Neural cell (in vitro differentiated cells): ENCODE data around the gene LRRC27. TPM values are rescaled to one million over a fixed set of nuclear protein-coding genes. Genes with fewer than 3 reads are reported as not detected.

Source experiments
- H2AFZ ChIP-seq: fragments of 200-600, 300-800 bp; sonication (generic), shearing (Covaris generic); 2 replicates; pipeline ENCODE4 v1.6.0; 2014; ENCODE audit warnings: low read depth, mild to moderate bottlenecking, antibody characterized with exemption, low read length, moderate library complexity
- H3F3A ChIP-seq: fragments of 200-600 bp; shearing (Covaris generic); 2 replicates; pipeline ENCODE4 v1.6.1; 2016; ENCODE audit warnings: mild to moderate bottlenecking, moderate library complexity, mixed read lengths, antibody characterized with exemption, low read length; ENCODE audit not compliant: insufficient read depth, poor library complexity, severe bottlenecking
- H3K27ac ChIP-seq: fragments of 200-600, 300-800 bp; sonication (generic), shearing (Covaris generic); 2 replicates; pipeline ENCODE4 v1.5.1; 2014; ENCODE audit warnings: mild to moderate bottlenecking, low read length, moderate library complexity
- H3K27me3 ChIP-seq: fragments of 300-800, 200-600 bp; sonication (generic), shearing (Covaris generic); 2 replicates; pipeline ENCODE4 v1.6.0; 2014; ENCODE audit warnings: mild to moderate bottlenecking, low read depth, low read length, moderate library complexity; ENCODE audit not compliant: insufficient read depth
- H3K36me3 ChIP-seq: fragments of 300-800, 200-600 bp; sonication (generic), shearing (Covaris generic); 2 replicates; pipeline ENCODE4 v1.5.1; 2014; ENCODE audit warnings: mild to moderate bottlenecking, antibody characterized with exemption, low read length, moderate library complexity; ENCODE audit not compliant: insufficient read depth
- H3K4me2 ChIP-seq: fragments of 300-800, 200-600 bp; sonication (generic), shearing (Covaris generic); 2 replicates; pipeline ENCODE4 v1.6.0; 2014; ENCODE audit warnings: mild to moderate bottlenecking, low read length
- H3K4me3 ChIP-seq: fragments of 300-800, 200-600 bp; sonication (generic), shearing (Covaris generic); 2 replicates; pipeline ENCODE4 v1.5.1; 2014; ENCODE audit warnings: mild to moderate bottlenecking, low read length, moderate library complexity
- H3K79me2 ChIP-seq: fragments of 200-600 bp; shearing (Covaris generic); replicated peaks from 2 replicates; pipeline ENCODE4 v1.6.0; 2014; ENCODE audit warnings: mild to moderate bottlenecking, low read length, moderate library complexity; ENCODE audit not compliant: insufficient read depth
- H3K9ac ChIP-seq: fragments of 300-800, 200-600 bp; sonication (generic), shearing (Covaris generic); 2 replicates; pipeline ENCODE4 v1.6.1; 2016; ENCODE audit warnings: mild to moderate bottlenecking, low read length, mixed read lengths
- H3K9me2 ChIP-seq: fragments of 200-600 bp; shearing (Covaris generic); 2 replicates; pipeline ENCODE4 v1.6.1; 2016; ENCODE audit warnings: mild to moderate bottlenecking, low read length, mixed read lengths; ENCODE audit not compliant: insufficient read depth
- H3K9me3 ChIP-seq: fragments of 200-600, 300-800 bp; sonication (generic), shearing (Covaris generic); 2 replicates; pipeline ENCODE4 v1.6.1; 2016; ENCODE audit warnings: mild to moderate bottlenecking, mixed run types, low read length, moderate library complexity, mixed read lengths
- H4K20me1 ChIP-seq: fragments of 200-600 bp; shearing (Covaris generic); 2 replicates; pipeline ENCODE4 v1.6.1; 2016; ENCODE audit warnings: mild to moderate bottlenecking, mixed run types; ENCODE audit not compliant: insufficient read depth
- CTCF ChIP-seq: fragments of 450-650 bp; IDR thresholded peaks from 2 replicates; pipeline ENCODE4 v1.5.1; 2014; ENCODE audit warnings: antibody characterized with exemption, mild to moderate bottlenecking, moderate library complexity; ENCODE audit not compliant: poor library complexity, severe bottlenecking
- EP300 ChIP-seq: fragments of 450-650 bp; conservative IDR thresholded peaks from 2 replicates; pipeline ENCODE4 v1.6.1; 2014; ENCODE audit warnings: antibody characterized with exemption, mild to moderate bottlenecking, moderate library complexity; ENCODE audit not compliant: poor library complexity, severe bottlenecking
- EZH2 ChIP-seq: fragments of 200-600, 300-800 bp; shearing (Covaris generic), sonication (generic); IDR thresholded peaks from 2 replicates; pipeline ENCODE4 v1.6.1; 2014; ENCODE audit warnings: antibody characterized with exemption, low read length, borderline replicate concordance, mild to moderate bottlenecking; ENCODE audit not compliant: insufficient read depth, poor library complexity, severe bottlenecking
- MXI1 ChIP-seq: fragments of 450-650 bp; conservative IDR thresholded peaks from 2 replicates; pipeline ENCODE4 v1.6.1; 2014; ENCODE audit warnings: antibody characterized with exemption, mild to moderate bottlenecking; ENCODE audit not compliant: poor library complexity, severe bottlenecking
- POLR2AphosphoS5 ChIP-seq: IDR thresholded peaks from 2 replicates; pipeline ENCODE4 v1.6.1; 2012
- RAD21 ChIP-seq: fragments of 450-650 bp; conservative IDR thresholded peaks from 2 replicates; pipeline ENCODE4 v1.6.1; 2014; ENCODE audit warnings: antibody characterized with exemption, mild to moderate bottlenecking, moderate library complexity
- REST ChIP-seq: IDR thresholded peaks from 2 replicates; pipeline ENCODE4 v1.6.1; 2012; ENCODE audit warnings: borderline replicate concordance
- SMC3 ChIP-seq: fragments of 450-650 bp; conservative IDR thresholded peaks from 2 replicates; pipeline ENCODE4 v1.6.1; 2014; ENCODE audit warnings: antibody characterized with exemption, mild to moderate bottlenecking, moderate library complexity; ENCODE audit not compliant: poor library complexity
- TAF1 ChIP-seq: IDR thresholded peaks from 2 replicates; pipeline ENCODE4 v1.6.1; 2012; ENCODE audit warnings: low read depth
- polyA plus RNA-seq: library from polyadenylated mRNA; depleted of rRNA; stranded (reverse); fragments of >200 nt; gene quantifications from 2 replicates; pipeline ENCODE4 v1.2.3, GENCODE V29; 2014

The LRRC27 gene
- polyA plus RNA-seq, 1 donor from 2014 or later: 26.7 TPM

GRCh38 chr10:132353456-132354355 lies 21.7 kb downstream of the LRRC27 start:
- Histone ChIP-seq H3K9ac (no peak overlapping the region), H3K4me3 (no peak overlapping the region), H4K20me1 (no peaks in the 10 kb centered on the region), H3K9me3 (no peaks in the 10 kb centered on the region), H2AFZ (no peak overlapping the region), H3K36me3 (no peaks in the 10 kb centered on the region), H3K27ac (no peak overlapping the region), H3K79me2 (no peaks in the 10 kb centered on the region), H3K27me3 (no peaks in the 10 kb centered on the region), H3K9me2 (no peaks in the 10 kb centered on the region), H3K4me2 (no peak overlapping the region), H3F3A (no peaks in the 10 kb centered on the region)
- TF ChIP-seq POLR2AphosphoS5: no peak
- no peak for TF ChIP-seq RAD21
- no peak for TF ChIP-seq CTCF
- TF ChIP-seq SMC3: no peak
- no peak for TF ChIP-seq MXI1
- no peak for TF ChIP-seq EP300
- TF ChIP-seq REST: no peak
- no peak for TF ChIP-seq TAF1
- TF ChIP-seq EZH2: no peak

DNA sequence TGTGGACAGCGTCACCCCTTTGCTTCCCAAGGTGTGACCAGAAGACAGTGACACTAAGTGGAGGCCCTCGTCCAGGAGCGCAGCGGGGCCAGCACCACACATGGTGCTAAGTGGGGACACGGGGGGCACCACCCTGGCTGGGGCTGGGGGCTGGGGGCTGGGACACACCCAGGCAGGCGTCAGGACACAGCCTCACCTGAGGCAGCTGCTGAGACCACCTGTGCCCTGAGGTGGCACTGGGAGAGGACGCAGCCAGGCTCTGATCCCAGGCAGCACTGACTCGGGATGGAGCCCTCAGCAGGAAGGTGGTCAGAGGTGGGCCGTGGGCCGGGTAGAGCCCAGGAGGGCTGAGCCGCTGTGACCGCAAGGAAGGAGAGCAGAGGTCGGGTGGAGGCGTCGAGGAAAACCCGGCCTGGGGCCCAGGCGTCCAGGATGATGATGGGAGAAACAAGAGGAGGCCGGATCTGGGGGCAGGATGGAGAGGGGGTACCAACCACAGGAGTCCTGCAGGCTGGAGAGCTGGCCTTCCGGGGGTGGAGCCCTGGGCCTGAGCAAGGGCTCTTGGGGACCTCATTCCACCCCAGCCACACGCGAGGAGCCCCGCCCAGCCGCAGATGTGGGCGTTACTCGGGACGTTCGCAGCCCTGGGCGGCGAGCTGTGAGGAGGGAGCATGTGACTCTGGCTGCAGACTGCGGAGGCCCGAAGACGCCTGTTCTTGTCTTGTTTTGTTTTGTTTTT lies 22.5 kb downstream of the LRRC27 start:
- Histone ChIP-seq H3K9me2 (no peaks in the 10 kb centered on the region), H3K4me2 (no peak overlapping the region), H3K9ac (no peak overlapping the region), H3F3A (no peaks in the 10 kb centered on the region), H2AFZ (no peak overlapping the region), H4K20me1 (no peaks in the 10 kb centered on the region), H3K79me2 (no peaks in the 10 kb centered on the region), H3K27ac (no peak overlapping the region), H3K36me3 (no peaks in the 10 kb centered on the region), H3K27me3 (no peaks in the 10 kb centered on the region), H3K9me3 (no peaks in the 10 kb centered on the region), H3K4me3 (no peak overlapping the region)
- TF ChIP-seq CTCF: no peak
- TF ChIP-seq POLR2AphosphoS5: no peak
- no peak for TF ChIP-seq EP300
- TF ChIP-seq REST: no peak
- TF ChIP-seq EZH2: no peak
- no peak for TF ChIP-seq SMC3
- no peak for TF ChIP-seq MXI1
- no peak for TF ChIP-seq RAD21
- no peak for TF ChIP-seq TAF1
